ENCODE results near the gene EFL1. TPM values are rescaled to one million over a fixed set of nuclear protein-coding genes. Genes with fewer than 3 reads are reported as not detected.
A peak's percentile ranks its signal among the peaks of the same experiment; 100 is the strongest.

The EFL1 gene
- polyA plus RNA-seq, 2 of the 4 experiments (the other 2 are of a cell fraction) = 21.2 to 42.3 TPM

GRCh38 chr15:82086243-82086995, 176.1 kb downstream of the EFL1 start:
- no peak for ATAC-seq
- Histone ChIP-seq H3K27ac (no peak overlapping the region), H3K4me2 (no peak overlapping the region), H3K9me3 (no peaks in the 10 kb centered on the region), H3K4me1 (no peaks in the 10 kb centered on the region), H3K4me3 (no peak overlapping the region)
- TF ChIP-seq NFE2L2 (conservative IDR thresholded peaks at IDR 0.05; ENCODE audit: low read length) (no peak), RCOR1 (IDR thresholded peaks at IDR 0.05; ENCODE audit: low read depth, low read length) (no peak), ATOH8 (CRISPR knock-in tag; IDR thresholded peaks at IDR 0.05; ENCODE audit: low read depth) (no peak), POLR2AphosphoS2 (conservative IDR thresholded peaks at IDR 0.05; ENCODE audit: low read length) (no peak), MAZ (IDR thresholded peaks at IDR 0.05; ENCODE audit: borderline replicate concordance, low read depth, low read length) (no peak)
- FAIRE-seq = no peak
- ChIA-PET POLR2A (no interaction called here), CTCF (interaction anchor here (0.7 to 2.5 kb wide), 3 partner anchors 13 to 22 kb away, joined by 3 to 11 read pairs (median 3); no protein-coding TSS in a partner anchor)
- 63% methylated on average over 16 of the region's 16 CpGs for WGBS (ENCODE audit: missing lambda C conversion rate)
- no peak for DNase-seq (ENCODE audit: low read depth in 1 of 2, low spot score in 1 of 2)

DNA sequence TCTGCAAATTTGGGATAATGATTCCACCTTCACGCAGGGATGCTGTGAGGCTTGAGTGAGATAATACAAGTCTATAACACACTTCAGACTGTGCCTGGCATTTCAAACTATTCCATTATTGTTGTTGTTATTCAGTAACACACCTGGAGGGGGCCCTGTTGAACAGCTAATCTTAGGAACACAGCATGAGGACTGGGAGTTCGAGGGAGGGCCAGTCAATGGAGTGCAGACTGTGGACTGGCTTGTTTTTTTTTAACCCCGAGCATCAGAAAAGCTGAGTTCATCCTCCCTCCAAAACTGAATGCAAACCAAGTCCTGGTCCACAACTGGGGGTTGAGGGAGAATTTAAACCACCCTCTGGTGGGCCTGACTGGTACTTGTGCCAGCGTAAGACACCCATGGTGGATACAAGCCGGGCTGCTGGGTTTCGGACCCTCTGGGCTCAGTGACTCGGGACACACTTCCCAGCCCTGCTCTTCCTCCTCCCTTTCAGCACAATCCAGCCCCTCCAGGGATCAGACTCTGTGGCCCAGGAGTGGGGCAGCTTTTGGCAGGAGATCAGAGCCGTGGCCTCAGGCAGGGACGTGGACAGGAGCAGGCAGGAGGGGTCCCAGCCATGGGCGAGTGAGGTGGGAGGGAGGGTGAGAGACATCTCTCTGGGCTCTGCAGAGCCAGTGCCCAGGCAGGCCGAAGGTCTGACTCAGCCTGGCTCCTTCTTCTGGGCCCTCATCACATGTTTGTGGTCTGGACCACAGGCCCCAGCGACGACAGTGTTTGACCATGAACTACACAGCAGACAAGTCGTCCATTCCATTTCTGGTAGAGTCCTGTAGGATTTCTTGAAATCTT, 180.4 kb downstream of the EFL1 start:
- ATAC-seq (peak; percentile 33 to 58; a peak in 4 of 6 replicates), DNase-seq (ENCODE audit: low read depth in 1 of 2, low spot score in 1 of 2) (peak in 1 of 2 experiments; percentile 28), FAIRE-seq (no peak)
- Histone ChIP-seq H3K4me1 (no peaks in the 10 kb centered on the region), H3K4me2 (no peak overlapping the region), H3K4me3 (no peak overlapping the region), H3K27ac (0 out of 6 replicates have a peak overlapping the region, but pooled peaks of 1 of the 2 experiments have one; percentile 34), H3K9me3 (0 out of 3 replicates have a peak, but pooled peaks cover 3% of the 10 kb centered on the region)
- 44% methylated on average over 14 of the region's 14 CpGs for WGBS (ENCODE audit: missing lambda C conversion rate)
- ChIA-PET POLR2A (interaction anchor here (0.6 kb wide), 1 partner anchor 8 kb away, joined by 3 read pairs; no protein-coding TSS in a partner anchor), CTCF (interaction anchor here (1.4 to 1.5 kb wide), 2 partner anchors 25 to 26 kb away, joined by 3 to 6 read pairs; no protein-coding TSS in a partner anchor)
- no peak for TF ChIP-seq ZFP36 (IDR thresholded peaks at IDR 0.05; ENCODE audit: borderline replicate concordance, partially characterized antibody)
- TF ChIP-seq HEYL (CRISPR knock-in tag; IDR thresholded peaks at IDR 0.05) = no peak
- no peak for TF ChIP-seq ATOH8 (CRISPR knock-in tag; IDR thresholded peaks at IDR 0.05; ENCODE audit: low read depth)
- TF ChIP-seq FOSB (CRISPR knock-in tag; IDR thresholded peaks at IDR 0.05) = no peak
- TF ChIP-seq RAD21 (conservative IDR thresholded peaks at IDR 0.05 in 1 of 2, IDR thresholded peaks at IDR 0.05 in 1 of 2) = peak in 1 of 2 experiments; percentile 24; a peak in 1 of 5 replicates
- no peak for TF ChIP-seq JUN (IDR thresholded peaks at IDR 0.05)
- no peak for TF ChIP-seq RNF2 (IDR thresholded peaks at IDR 0.05; ENCODE audit: borderline replicate concordance, low read depth)

GRCh38 chr15:82080774-82081173, 181.8 kb downstream of the EFL1 start:
- DNase-seq (ENCODE audit: low read depth in 1 of 2, low spot score in 1 of 2) (no peak), FAIRE-seq (no peak), ATAC-seq (no peak)
- Histone ChIP-seq H3K4me3 (no peak overlapping the region), H3K4me2 (no peak overlapping the region), H3K4me1 (no peaks in the 10 kb centered on the region), H3K9me3 (0 out of 3 replicates have a peak, but pooled peaks cover 3% of the 10 kb centered on the region), H3K27ac (no peak overlapping the region)
- whole genome bisulfite sequencing (ENCODE audit: missing lambda C conversion rate) = 29% methylated on average over 6 of the region's 6 CpGs
- POLR2A ChIA-PET = no interaction called here
- CTCF ChIA-PET = interaction anchor here (1.4 to 1.5 kb wide), 2 partner anchors 24 to 28 kb away, joined by 3 to 6 read pairs; no protein-coding TSS in a partner anchor
- TF ChIP-seq RAD21 (conservative IDR thresholded peaks at IDR 0.05 in 1 of 2, IDR thresholded peaks at IDR 0.05 in 1 of 2) (no peak), EHMT2 (IDR thresholded peaks at IDR 0.05; ENCODE audit: low read depth) (no peak), HMGXB4 (CRISPR knock-in tag; IDR thresholded peaks at IDR 0.05; ENCODE audit: borderline replicate concordance) (no peak), POLR2AphosphoS2 (conservative IDR thresholded peaks at IDR 0.05; ENCODE audit: low read length) (no peak), ZNF302 (CRISPR knock-in tag; IDR thresholded peaks at IDR 0.05) (no peak), KDM1A (IDR thresholded peaks at IDR 0.05; ENCODE audit: low read depth) (no peak), REST (IDR thresholded peaks at IDR 0.05) (no peak), TP53 (CRISPR knock-in tag; IDR thresholded peaks at IDR 0.05) (no peak), EP300 (IDR thresholded peaks at IDR 0.05) (no peak)
- TF ChIP-seq, protein P1, sequence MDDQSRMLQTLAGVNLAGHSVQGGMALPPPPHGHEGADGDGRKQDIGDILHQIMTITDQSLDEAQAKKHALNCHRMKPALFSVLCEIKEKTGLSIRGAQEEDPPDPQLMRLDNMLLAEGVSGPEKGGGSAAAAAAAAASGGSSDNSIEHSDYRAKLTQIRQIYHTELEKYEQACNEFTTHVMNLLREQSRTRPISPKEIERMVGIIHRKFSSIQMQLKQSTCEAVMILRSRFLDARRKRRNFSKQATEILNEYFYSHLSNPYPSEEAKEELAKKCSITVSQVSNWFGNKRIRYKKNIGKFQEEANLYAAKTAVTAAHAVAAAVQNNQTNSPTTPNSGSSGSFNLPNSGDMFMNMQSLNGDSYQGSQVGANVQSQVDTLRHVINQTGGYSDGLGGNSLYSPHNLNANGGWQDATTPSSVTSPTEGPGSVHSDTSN (IDR thresholded peaks at IDR 0.05) = no peak
